IMR-90 (cell line): Measurements from ENCODE around the gene ACOT7. TPM values are rescaled to one million over a fixed set of nuclear protein-coding genes. Genes with fewer than 3 reads are reported as not detected.

Experiments used
- ATAC-seq: fragments of 200-7000 bp; cut with Tn5 transposase; 2 replicates; pipeline ENCODE4 v1.9.1; 2020; ENCODE audit warnings: low read depth, mild to moderate bottlenecking, moderate library complexity
- BruUV-seq: library from RNA; stranded (reverse); fragments of 400-500 nt; replicated peaks from 2 replicates; lab custom pipeline; 2021; lab: Mats Ljungman, UMichigan
- CTCF ChIA-PET: fragments of 300-600 bp; formaldehyde crosslinking; extraction: SDS; loops from one replicate; lab custom pipeline; 2021; ENCODE audit warnings: antibody characterized with exemption; lab: Yijun Ruan, JAX
- POLR2A ChIA-PET: fragments of 300-600 bp; sonication (Branson Sonifier 250); formaldehyde crosslinking; loops from one replicate; lab custom pipeline; 2022; ENCODE audit warnings: antibody characterized with exemption; ENCODE audit not compliant: unreplicated experiment; lab: Charles Lee
- DNase-seq: peaks from one replicate; pipeline ENCODE4 v3.0.0; 2013
- H2AFZ ChIP-seq: replicated peaks from 2 replicates; pipeline ENCODE3; 2013; ENCODE audit warnings: low read length, mild to moderate bottlenecking; ENCODE audit not compliant: poor library complexity
- H2AK5ac ChIP-seq: 2 replicates; pipeline ENCODE4 v1.6.1; 2013; ENCODE audit warnings: low read depth, low read length, inconsistent platforms
- H2AK9ac ChIP-seq: replicated peaks from 2 replicates; pipeline ENCODE3; 2013; ENCODE audit warnings: mild to moderate bottlenecking, low read depth, low read length, moderate library complexity; ENCODE audit not compliant: poor library complexity
- H2BK120ac ChIP-seq: 2 replicates; pipeline ENCODE4 v1.6.1; 2013; ENCODE audit warnings: low read depth, low read length, inconsistent platforms
- H2BK15ac ChIP-seq: 3 replicates; pipeline ENCODE4 v1.6.1; 2013; ENCODE audit warnings: low read depth, low read length, inconsistent platforms
- H2BK20ac ChIP-seq: 2 replicates; pipeline ENCODE4 v1.6.1; 2013; ENCODE audit warnings: low read depth, mild to moderate bottlenecking, inconsistent platforms, low read length, moderate library complexity
- H2BK5ac ChIP-seq: 2 replicates; pipeline ENCODE4 v1.6.1; 2013; ENCODE audit warnings: mild to moderate bottlenecking, low read depth, low read length, inconsistent platforms; ENCODE audit not compliant: poor library complexity, severe bottlenecking
- H3K14ac ChIP-seq: replicated peaks from 2 replicates; pipeline ENCODE4 v1.6.1; 2013; ENCODE audit warnings: low read depth, low read length, inconsistent platforms
- H3K18ac ChIP-seq: 2 replicates; pipeline ENCODE4 v1.6.1; 2013; ENCODE audit warnings: low read depth, low read length, control low read depth
- H3K23ac ChIP-seq: 2 replicates; pipeline ENCODE4 v1.6.1; 2013; ENCODE audit warnings: low read depth, low read length, inconsistent platforms
- H3K27ac ChIP-seq: 2 replicates; pipeline ENCODE4 v1.5.1; 2013; ENCODE audit warnings: mild to moderate bottlenecking, control low read depth, low read length; ENCODE audit not compliant: insufficient read depth
- H3K27me3 ChIP-seq: 2 replicates; pipeline ENCODE4 v1.6.1; 2013; ENCODE audit warnings: low read length; ENCODE audit not compliant: control insufficient read depth, insufficient read depth
- H3K36me3 ChIP-seq: 2 replicates; pipeline ENCODE4 v1.6.1; 2013; ENCODE audit warnings: low read length, mixed read lengths; ENCODE audit not compliant: control insufficient read depth, insufficient read depth
- H3K4ac ChIP-seq: 2 replicates; pipeline ENCODE4 v1.6.1; 2013; ENCODE audit warnings: low read depth, low read length, inconsistent platforms
- H3K4me1 ChIP-seq: 2 replicates; pipeline ENCODE4 v1.6.1; 2013; ENCODE audit warnings: low read length, mixed read lengths; ENCODE audit not compliant: control insufficient read depth, insufficient read depth
- H3K4me2 ChIP-seq: 2 replicates; pipeline ENCODE4 v1.6.1; 2013; ENCODE audit warnings: low read depth, mild to moderate bottlenecking, control low read depth, low read length, moderate library complexity
- H3K4me3 ChIP-seq: 2 replicates; pipeline ENCODE4 v1.5.1; 2013; ENCODE audit warnings: low read depth, mild to moderate bottlenecking, control low read depth, low read length, moderate library complexity; ENCODE audit not compliant: insufficient read depth
- H3K56ac ChIP-seq: 2 replicates; pipeline ENCODE4 v1.6.1; 2013; ENCODE audit warnings: low read length, inconsistent platforms; ENCODE audit not compliant: insufficient read depth; ENCODE audit errors: extremely low read depth
- H3K79me1 ChIP-seq, 2 experiments: 2 replicates each; pipeline ENCODE4 v1.6.1; 2013; ENCODE audit warnings: low read length in 2 of 2, inconsistent platforms in 1 of 2, low read depth in 1 of 2
- H3K9ac ChIP-seq: 2 replicates; pipeline ENCODE4 v1.6.1; 2013; ENCODE audit warnings: low read depth, low read length, control low read depth
- H3K9me1 ChIP-seq: 2 replicates; pipeline ENCODE4 v1.6.1; 2013; ENCODE audit warnings: low read length, inconsistent platforms; ENCODE audit not compliant: insufficient read depth
- H3K9me3 ChIP-seq: 2 replicates; pipeline ENCODE4 v1.6.1; 2013; ENCODE audit warnings: low read length; ENCODE audit not compliant: control insufficient read depth, insufficient read depth
- H4K20me1 ChIP-seq: 2 replicates; pipeline ENCODE4 v1.6.1; 2013; ENCODE audit warnings: low read length, inconsistent platforms; ENCODE audit not compliant: insufficient read depth
- H4K5ac ChIP-seq: 2 replicates; pipeline ENCODE4 v1.6.1; 2013; ENCODE audit warnings: mild to moderate bottlenecking, low read depth, low read length, control low read depth
- H4K8ac ChIP-seq, 2 experiments: 2 replicates each; pipeline ENCODE4 v1.6.1; 2013; ENCODE audit warnings: low read depth in 2 of 2, low read length in 2 of 2, control low read depth in 1 of 2, inconsistent platforms in 1 of 2
- H4K91ac ChIP-seq: 2 replicates; pipeline ENCODE4 v1.6.1; 2013; ENCODE audit warnings: low read depth, low read length, inconsistent platforms; ENCODE audit not compliant: insufficient read depth
- BHLHE40 ChIP-seq: fragments of 150-350 bp; IDR thresholded peaks from 2 replicates; pipeline ENCODE4 v1.6.1; 2016; ENCODE audit warnings: mild to moderate bottlenecking, low read depth, low read length
- CEBPB ChIP-seq: IDR thresholded peaks from 2 replicates; pipeline ENCODE4 v1.6.1; 2012; ENCODE audit warnings: low read depth, low read length, improper control_type of control experiment
- CHD1 ChIP-seq: IDR thresholded peaks from 2 replicates; pipeline ENCODE4 v1.6.1; 2012; ENCODE audit warnings: low read depth, low read length, improper control_type of control experiment
- FOS ChIP-seq: fragments of 150-350 bp; IDR thresholded peaks from 2 replicates; pipeline ENCODE4 v1.6.1; 2016; ENCODE audit warnings: low read depth, low read length
- MAFK ChIP-seq: IDR thresholded peaks from 2 replicates; pipeline ENCODE4 v1.6.1; 2012; ENCODE audit warnings: low read depth, low read length, improper control_type of control experiment
- NFE2L2 ChIP-seq: fragments of 150-350 bp; IDR thresholded peaks from 2 replicates; pipeline ENCODE4 v1.6.1; 2016; ENCODE audit warnings: low read depth, mild to moderate bottlenecking, low read length
- POLR2A ChIP-seq: IDR thresholded peaks from 2 replicates; pipeline ENCODE4 v1.6.1; 2012; ENCODE audit warnings: mild to moderate bottlenecking, low read depth, low read length
- RAD21 ChIP-seq: IDR thresholded peaks from 2 replicates; pipeline ENCODE4 v1.6.1; 2012; ENCODE audit warnings: low read length, improper control_type of control experiment
- SMC3 ChIP-seq: fragments of 150-350 bp; IDR thresholded peaks from 2 replicates; pipeline ENCODE4 v1.6.1; 2016; ENCODE audit warnings: low read depth, mild to moderate bottlenecking, antibody characterized with exemption, low read length, moderate library complexity
- USF2 ChIP-seq: fragments of 150-350 bp; IDR thresholded peaks from 2 replicates; pipeline ENCODE4 v1.6.1; 2017; ENCODE audit warnings: mild to moderate bottlenecking, antibody characterized with exemption, low read length, low read depth
- WGBS, 2 experiments: methylation state at CpG; one replicate each; pipeline versions ENCODE4 v1.1.5 to v1.1.7; 2013; ENCODE audit warnings: missing lambda C conversion rate in 2 of 2; ENCODE audit not compliant: insufficient read length in 1 of 2; ENCODE audit errors: extremely low coverage in 2 of 2; 5-methylcytosine and 5-hydroxymethylcytosine counted together
- dilution Hi-C: fragments of 300-500 bp; cut with HindIII; formaldehyde crosslinking; loops from one replicate; pipeline ENCODE4 v1.14.3; 2018; ENCODE audit warnings: low sequenced_read_pairs; ENCODE audit not compliant: unreplicated experiment
- in situ Hi-C: fragments of 300-500 bp; cut with MboI; formaldehyde crosslinking; loops from 3 replicates; pipeline ENCODE4 v1.14.3; 2019; ENCODE audit warnings: low sequenced_read_pairs, inconsistent platforms, mixed read lengths
- intact Hi-C: fragments of 100-400 bp; cut with micrococcal nuclease; formaldehyde crosslinking; loops from 2 replicates; pipeline ENCODE4 v1.10.0; 2022
- polyA plus RNA-seq, 3 experiments: library from polyadenylated mRNA; depleted of rRNA; stranded (reverse); fragments of >200 nt; gene quantifications; 2 replicates each; pipeline ENCODE4 v1.2.3, GENCODE V29; 2012; ENCODE audit warnings: low replicate concordance in 1 of 3
- total RNA-seq: library from RNA; depleted of rRNA; stranded (reverse); fragments of >200 nt; gene quantifications from 2 replicates; pipeline ENCODE4 v1.2.3, GENCODE V29; 2012

The ACOT7 gene
- total and polyA plus RNA-seq, 2 of the 4 experiments (the other 2 are of a cell fraction), result 51.6 to 242 TPM

- H2AFZ ChIP-seq, result no peak overlapping the region
- peaks cover 10% of the 10 kb centered on the region; the same call in 1 of the 2 replicates for H3K9me1 ChIP-seq
- no peak overlapping the region for H3K4ac ChIP-seq
- no peak overlapping the region for H4K5ac ChIP-seq
- H2AK9ac ChIP-seq, result no peak overlapping the region
- ATAC-seq, result no peak
- H3K23ac ChIP-seq, result no peak overlapping the region
- intact Hi-C loops, result no loop called here
- H3K27ac ChIP-seq, result no peak overlapping the region
- no peak overlapping the region for H2BK5ac ChIP-seq
- H3K14ac ChIP-seq, result no peak overlapping the region
- H3K4me2 ChIP-seq, result no peak overlapping the region
- H3K36me3 ChIP-seq, result no peaks in the 10 kb centered on the region
- dilution Hi-C loops, result no loop called here
- no peaks in the 10 kb centered on the region for H3K9me3 ChIP-seq
- H2AK5ac ChIP-seq, result no peak overlapping the region
- H2BK15ac ChIP-seq, result no peak overlapping the region
- no TSS peak for BruUV-seq
- no peak overlapping the region for H3K9ac ChIP-seq
- H3K4me1 ChIP-seq, result peaks cover 19% of the 10 kb centered on the region
- no peak overlapping the region for H4K91ac ChIP-seq
- H3K56ac ChIP-seq, result no peak overlapping the region
- DNase-seq, result no peak
- no peak overlapping the region for H3K18ac ChIP-seq
- no peak overlapping the region for H4K8ac ChIP-seq
- H3K4me3 ChIP-seq, result no peak overlapping the region
- in situ Hi-C loops, result no loop called here
- CTCF ChIA-PET, result no interaction called here
- POLR2A ChIA-PET, result no interaction called here
- no CpG with 5 or more reads among the region's 4 CpGs for WGBS, 2 experiments
- H2BK20ac ChIP-seq, result no peak overlapping the region
- TF ChIP-seq USF2, result no peak
- TF ChIP-seq NFE2L2, result no peak
- TF ChIP-seq RAD21, result no peak
- TF ChIP-seq CEBPB, result no peak
- no peak for TF ChIP-seq FOS
- TF ChIP-seq POLR2A, result no peak
- no peak for TF ChIP-seq CHD1
- no peak for TF ChIP-seq MAFK
- no peak for TF ChIP-seq BHLHE40
- no peak for TF ChIP-seq SMC3
- H2BK120ac ChIP-seq, result no peak overlapping the region
- no peaks in the 10 kb centered on the region for H3K27me3 ChIP-seq
- peaks cover 8% of the 10 kb centered on the region for H4K20me1 ChIP-seq
- peaks cover 0 to 21% of the 10 kb centered on the region in 2 experiments; a peak in 2 of 4 replicates for H3K79me1 ChIP-seq
Observed at GRCh38 chr1:6271006-6271405, 122.6 kb downstream of the ACOT7 start.
